NCI-H1105 (cell line): Measurements from ENCODE around the gene SLC35D1.
"Not testable (repeated sequence)": the region's sequence is repeated elsewhere in the genome, so short reads cannot be mapped to it uniquely, and the experiment has no call there.

ENCODE experiments used
- DNase-seq: peaks from one replicate; lab custom pipeline; 2025; lab: John Stamatoyannopoulos, UW

The SLC35D1 gene

DNA sequence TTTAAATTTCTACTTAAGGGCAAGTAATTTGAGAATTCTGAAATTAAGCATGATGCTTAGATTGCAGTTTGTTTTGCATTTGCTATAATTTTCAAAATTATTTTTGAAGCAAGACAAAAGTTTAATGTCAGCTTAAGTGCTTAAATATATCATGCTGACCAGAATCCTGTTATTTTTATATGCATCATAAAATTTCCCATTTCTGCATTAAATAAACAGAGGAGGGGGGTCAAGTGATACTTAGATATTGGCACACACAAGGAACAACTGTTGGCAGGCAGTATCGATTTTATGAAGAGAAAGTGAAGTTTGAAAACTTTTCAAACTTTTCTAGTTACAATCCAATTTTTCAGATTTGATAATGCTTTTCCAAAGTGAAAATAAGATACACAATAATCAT is 68.1 kb downstream of the SLC35D1 start:
- no peak for DNase-seq

DNA sequence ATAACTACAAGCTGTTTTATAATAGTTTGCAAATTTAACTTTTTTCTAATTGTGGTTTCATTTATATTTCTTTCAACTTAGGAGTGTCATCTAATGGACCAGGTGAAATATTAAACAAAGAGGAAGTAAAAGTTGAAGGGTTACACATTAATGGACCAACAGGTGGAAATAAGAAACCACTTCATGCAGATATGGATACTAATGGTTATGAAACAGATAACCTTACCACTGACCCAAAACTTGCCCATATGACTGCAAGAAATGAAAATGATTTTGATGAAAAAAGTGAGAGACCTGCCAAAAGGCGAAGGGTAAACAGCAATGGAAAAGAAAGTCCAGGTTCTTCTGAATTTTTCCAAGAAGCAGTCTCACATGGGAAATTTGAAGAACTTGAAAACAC is 69.5 kb downstream of the SLC35D1 start:
- DNase-seq, result no peak

- no peak for DNase-seq
Observed at GRCh38 chr1:66982561-66983260, 71.2 kb downstream of the SLC35D1 start.

DNA sequence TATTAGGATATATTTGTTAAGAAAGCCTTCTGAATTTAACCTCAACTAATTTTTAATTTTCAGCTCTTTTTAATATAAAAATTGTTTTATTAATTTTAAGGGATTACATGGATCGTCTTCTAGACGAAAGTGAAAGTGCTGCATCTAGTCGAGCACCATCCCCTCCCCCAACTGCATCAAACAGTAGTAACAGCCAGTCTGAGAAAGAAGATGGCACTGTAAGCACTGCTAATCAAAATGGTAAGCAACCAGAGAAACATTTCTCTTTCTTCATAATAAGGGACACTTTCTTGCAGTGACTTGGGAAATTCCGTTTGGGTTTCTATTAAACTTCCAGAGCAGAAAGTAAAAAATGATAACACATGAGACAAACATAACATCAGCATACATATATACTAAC is 72.3 kb downstream of the SLC35D1 start:
- no peak for DNase-seq

- DNase-seq, result no peak
Observed at GRCh38 chr1:66980745-66981367, 73.1 kb downstream of the SLC35D1 start.

DNA sequence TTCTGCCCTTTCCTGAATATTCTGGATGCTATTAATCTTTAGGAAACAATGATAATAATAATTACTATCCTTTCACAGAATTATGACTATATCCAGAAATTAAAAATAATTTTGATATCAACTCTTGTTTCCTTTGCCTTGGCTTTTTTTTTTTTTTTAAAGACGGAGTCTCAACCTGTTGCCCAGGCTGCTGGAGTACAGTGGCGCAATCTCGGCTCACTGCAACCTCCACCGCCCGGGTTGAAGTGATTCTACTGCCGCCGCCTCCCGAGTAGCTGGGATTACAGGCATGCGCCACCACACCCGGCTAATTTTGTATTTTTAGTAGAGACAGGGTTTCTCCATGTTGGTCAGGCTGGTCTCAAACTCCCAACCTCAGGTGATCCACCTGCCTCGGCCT is 74.3 kb downstream of the SLC35D1 start:
- not testable (repeated sequence) for DNase-seq

GRCh38 chr1:66978201-66978600 is 75.7 kb downstream of the SLC35D1 start:
- no peak for DNase-seq

DNA sequence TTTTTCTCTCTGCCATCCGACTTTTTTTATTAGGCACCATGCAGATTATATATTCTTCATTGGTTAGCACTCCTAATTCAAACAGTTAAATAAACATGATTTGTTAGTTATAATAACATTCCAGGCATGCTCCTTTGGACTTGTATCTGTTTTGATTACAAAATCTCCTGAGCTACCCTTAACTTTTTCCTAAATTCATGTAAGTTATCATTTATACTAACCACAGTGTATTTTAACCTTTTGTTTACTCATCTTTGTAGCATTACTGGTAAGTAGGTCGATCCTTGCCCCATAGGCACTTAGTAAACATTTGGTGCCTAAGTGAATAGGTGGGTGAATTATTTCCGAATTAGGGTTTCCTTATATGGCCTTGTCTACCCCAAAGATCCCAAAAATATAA is 85.4 kb downstream of the SLC35D1 start:
- no peak for DNase-seq

DNA sequence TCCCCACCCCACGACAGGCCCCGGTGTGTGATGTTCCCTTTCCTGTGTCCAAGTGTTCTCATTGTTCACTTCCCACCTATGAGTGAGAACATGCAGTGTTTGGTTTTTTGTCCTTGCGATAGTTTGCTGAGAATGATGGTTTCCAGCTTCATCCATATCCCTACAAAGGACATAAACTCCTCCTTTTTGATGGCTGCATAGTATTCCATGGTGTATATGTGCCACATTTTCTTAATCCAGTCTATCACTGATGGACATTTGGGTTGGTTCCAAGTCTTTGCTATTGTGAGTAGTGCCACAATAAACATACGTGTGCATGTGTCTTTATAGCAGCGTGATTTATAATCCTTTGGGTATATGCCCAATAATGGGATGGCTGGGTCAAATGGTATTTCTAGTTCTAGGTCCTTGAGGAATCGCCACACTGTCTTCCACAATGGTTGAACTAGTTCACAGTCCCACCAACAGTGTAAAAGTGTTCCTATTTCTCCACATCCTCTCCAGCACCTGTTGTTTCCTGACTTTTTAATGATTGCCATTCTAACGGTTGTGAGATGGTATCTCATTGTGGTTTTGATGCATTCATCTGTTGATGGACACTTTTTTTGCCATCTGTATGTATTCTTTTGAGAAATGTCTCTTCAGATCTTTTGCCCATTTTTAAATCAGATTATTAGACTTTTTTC is 87.6 kb downstream of the SLC35D1 start:
- DNase-seq, result not testable (repeated sequence)

GRCh38 chr1:66957938-66958337 is 96.0 kb downstream of the SLC35D1 start:
- DNase-seq, result no peak

- DNase-seq, result no peak
Observed at GRCh38 chr1:66954208-66954607, 99.7 kb downstream of the SLC35D1 start.

DNA sequence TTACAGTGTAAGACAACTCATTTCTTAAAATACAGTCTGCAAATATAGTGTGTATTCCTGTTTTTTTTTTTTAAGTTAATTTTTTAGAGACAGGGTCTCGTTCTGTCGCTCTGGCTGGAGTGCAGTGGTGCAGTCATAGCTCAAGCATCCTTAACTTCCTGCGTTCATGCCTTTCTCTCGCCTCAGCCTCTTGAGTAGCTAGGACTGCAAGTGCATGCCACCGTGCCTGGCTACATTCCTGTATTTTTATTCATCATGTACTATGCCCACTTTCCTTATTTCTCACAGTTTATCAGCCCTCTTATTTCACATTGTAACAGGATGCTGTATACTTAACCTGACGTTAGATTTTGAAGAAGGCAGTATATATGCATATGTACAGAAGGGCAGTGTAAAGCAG is 102.4 kb downstream of the SLC35D1 start:
- DNase-seq, result no peak
